ENCODE results near the gene METTL13. TPM values are rescaled to one million over a fixed set of nuclear protein-coding genes. Genes with fewer than 3 reads are reported as not detected.

Gene METTL13
- total and polyA plus RNA-seq, 2 of the 4 experiments (the other 2 are of a cell fraction), result 25.1 to 26.3 TPM

DNA sequence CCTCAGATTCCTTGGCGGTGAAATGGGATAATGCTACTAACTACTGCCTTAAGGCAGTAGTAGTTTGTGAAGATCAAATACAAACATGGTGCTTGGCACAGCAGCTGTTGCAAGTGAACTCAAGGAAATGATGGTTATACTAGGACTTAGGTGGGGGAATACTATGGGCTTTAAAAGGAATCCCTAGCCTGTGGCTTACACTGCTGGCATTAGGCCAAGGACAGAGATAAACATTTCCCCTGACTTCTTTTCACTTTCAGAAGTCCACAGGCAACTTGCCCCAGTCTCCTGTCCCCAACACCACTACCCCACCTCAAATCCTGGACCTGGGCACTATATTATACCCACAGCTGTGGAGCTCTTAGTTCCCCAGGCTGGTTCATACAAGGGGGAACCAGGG lies 26.5 kb upstream of the METTL13 start:
- H2BK20ac ChIP-seq (ENCODE audit: low read depth, low read length), result peak overlapping the region; percentile 94
- peak overlapping the region; percentile 92 for H2AK5ac ChIP-seq (ENCODE audit: low read depth, low read length)
- POLR2A ChIA-PET (ENCODE audit: unreplicated experiment), result interaction anchor here (1.7 kb wide), 1 partner anchor 12 kb away, joined by 16 read pairs; no protein-coding TSS in a partner anchor
- peak overlapping the region; percentile 96 for H2AK9ac ChIP-seq (replicated peaks; ENCODE audit: low read depth, low read length, poor library complexity)
- H3K14ac ChIP-seq (replicated peaks; ENCODE audit: low read depth, low read length), result peak overlapping the region; percentile 93
- no peaks in the 10 kb centered on the region for H3K79me1 ChIP-seq (ENCODE audit: low read depth in 1 of 2, low read length in 2 of 2)
- no peak overlapping the region for H2AFZ ChIP-seq (replicated peaks; ENCODE audit: low read length, poor library complexity)
- peak overlapping the region; percentile 98 for H4K5ac ChIP-seq (ENCODE audit: low read depth, low read length)
- DNase-seq (peak; percentile 36), ATAC-seq (ENCODE audit: low read depth) (no peak; the same call in 1 of the 2 replicates)
- peak overlapping the region; percentile 95 for H3K4ac ChIP-seq (ENCODE audit: low read depth, low read length)
- H3K4me1 ChIP-seq (ENCODE audit: control insufficient read depth, insufficient read depth, low read length), result peaks cover 14% of the 10 kb centered on the region
- peak overlapping the region; percentile 92; the same call in 2 of the 3 replicates for H2BK15ac ChIP-seq (ENCODE audit: low read depth, low read length)
- H3K9me3 ChIP-seq (ENCODE audit: control insufficient read depth, insufficient read depth, low read length), result peaks cover 8% of the 10 kb centered on the region
- peak overlapping the region; percentile 96 for H2BK5ac ChIP-seq (ENCODE audit: low read depth, low read length, poor library complexity, severe bottlenecking)
- WGBS, 2 experiments (ENCODE audit: extremely low coverage in 2 of 2, insufficient read length in 1 of 2), result no CpG with 5 or more reads among the region's 1 CpG
- no peaks in the 10 kb centered on the region for H4K20me1 ChIP-seq (ENCODE audit: insufficient read depth, low read length)
- peak overlapping the region; percentile 95 for H2BK120ac ChIP-seq (ENCODE audit: low read depth, low read length)
- H3K9ac ChIP-seq (ENCODE audit: low read depth, low read length), result peak overlapping the region; percentile 49; the same call in 1 of the 2 replicates
- H4K8ac ChIP-seq (ENCODE audit: low read depth in 2 of 2, low read length in 2 of 2), result peak overlapping the region; percentile 89 to 94
- H3K4me3 ChIP-seq (ENCODE audit: insufficient read depth, low read depth, low read length), result no peak overlapping the region
- dilution Hi-C loops (cut with HindIII; ENCODE audit: low sequenced_read_pairs, unreplicated experiment) (no loop called here), in situ Hi-C loops (cut with MboI; ENCODE audit: low sequenced_read_pairs) (no loop called here), intact Hi-C loops (cut with micrococcal nuclease) (no loop called here)
- H4K91ac ChIP-seq (ENCODE audit: insufficient read depth, low read depth, low read length), result peak overlapping the region; percentile 98
- CTCF ChIA-PET, result interaction anchor here (0.6 to 1.1 kb wide), 2 partner anchors 12 to 39 kb away, joined by 4 to 7 read pairs; no protein-coding TSS in a partner anchor
- no peak for TF ChIP-seq MXI1 (IDR thresholded peaks at IDR 0.05; ENCODE audit: borderline replicate concordance, low read depth, low read length)
- TF ChIP-seq FOS (IDR thresholded peaks at IDR 0.05; ENCODE audit: low read depth, low read length), result no peak
- TF ChIP-seq MAZ (IDR thresholded peaks at IDR 0.05; ENCODE audit: borderline replicate concordance, low read depth, low read length), result no peak
- TF ChIP-seq SMC3 (IDR thresholded peaks at IDR 0.05; ENCODE audit: low read depth, low read length), result no peak
- TF ChIP-seq RAD21 (IDR thresholded peaks at IDR 0.05; ENCODE audit: low read length), result no peak
- TF ChIP-seq MAFK (IDR thresholded peaks at IDR 0.05; ENCODE audit: low read depth, low read length), result no peak
- no peak for TF ChIP-seq RFX5 (IDR thresholded peaks at IDR 0.05; ENCODE audit: low read depth, low read length)
- no peak for TF ChIP-seq BHLHE40 (IDR thresholded peaks at IDR 0.05; ENCODE audit: low read depth, low read length)
- TF ChIP-seq ELK1 (IDR thresholded peaks at IDR 0.05; ENCODE audit: borderline replicate concordance, low read depth, low read length), result no peak
- TF ChIP-seq RCOR1 (IDR thresholded peaks at IDR 0.05; ENCODE audit: insufficient replicate concordance, low read length), result no peak
- no peak for TF ChIP-seq CHD1 (IDR thresholded peaks at IDR 0.05; ENCODE audit: low read depth, low read length)
- TF ChIP-seq CEBPB (IDR thresholded peaks at IDR 0.05; ENCODE audit: low read depth, low read length), result no peak
- TF ChIP-seq POLR2A (IDR thresholded peaks at IDR 0.05; ENCODE audit: low read depth, low read length), result no peak
- TF ChIP-seq CTCF (conservative IDR thresholded peaks at IDR 0.05; ENCODE audit: low read depth, low read length), result no peak
- peaks cover 8% of the 10 kb centered on the region for H3K9me1 ChIP-seq (ENCODE audit: insufficient read depth, low read length)
- peak overlapping the region; percentile 91 for H3K56ac ChIP-seq (ENCODE audit: extremely low read depth, insufficient read depth, low read length)
- no peaks in the 10 kb centered on the region for H3K27me3 ChIP-seq (ENCODE audit: control insufficient read depth, insufficient read depth, low read length)
- no peak overlapping the region for H3K4me2 ChIP-seq (ENCODE audit: low read depth, low read length)
- peak overlapping the region; percentile 98 for H3K23ac ChIP-seq (ENCODE audit: low read depth, low read length)
- peak overlapping the region; percentile 97 for H3K27ac ChIP-seq (ENCODE audit: insufficient read depth, low read length)
- H3K18ac ChIP-seq (ENCODE audit: low read depth, low read length), result peak overlapping the region; percentile 99
- no peaks in the 10 kb centered on the region for H3K36me3 ChIP-seq (ENCODE audit: control insufficient read depth, insufficient read depth, low read length)
- BruUV-seq (replicated peaks), result no TSS peak
